ENCODE results near the gene DNAJC2.

DNA sequence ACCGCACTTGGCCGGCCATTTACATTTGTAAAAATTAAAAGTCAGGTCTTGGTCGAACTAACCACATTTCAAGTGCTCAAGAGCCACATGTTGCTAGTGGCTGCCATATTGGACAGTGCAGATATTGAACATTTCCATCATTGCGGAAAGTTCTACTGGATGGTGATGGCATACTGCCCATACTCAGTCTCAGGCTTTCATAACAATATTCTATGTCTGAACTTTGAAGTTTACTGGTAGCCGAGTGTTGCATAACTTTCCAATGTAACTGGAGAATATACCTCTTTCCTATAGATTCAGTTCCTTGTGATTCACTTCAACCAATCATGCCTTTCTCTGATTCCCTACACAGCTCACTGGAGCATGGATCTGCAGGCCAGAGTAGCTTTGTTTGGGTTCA lies 46.6 kb upstream of the DNAJC2 start:
- no peak for TF ChIP-seq EZH2 (IDR thresholded peaks at IDR 0.05; ENCODE audit: low read length, missing control alignments)
- TF ChIP-seq, protein P1, sequence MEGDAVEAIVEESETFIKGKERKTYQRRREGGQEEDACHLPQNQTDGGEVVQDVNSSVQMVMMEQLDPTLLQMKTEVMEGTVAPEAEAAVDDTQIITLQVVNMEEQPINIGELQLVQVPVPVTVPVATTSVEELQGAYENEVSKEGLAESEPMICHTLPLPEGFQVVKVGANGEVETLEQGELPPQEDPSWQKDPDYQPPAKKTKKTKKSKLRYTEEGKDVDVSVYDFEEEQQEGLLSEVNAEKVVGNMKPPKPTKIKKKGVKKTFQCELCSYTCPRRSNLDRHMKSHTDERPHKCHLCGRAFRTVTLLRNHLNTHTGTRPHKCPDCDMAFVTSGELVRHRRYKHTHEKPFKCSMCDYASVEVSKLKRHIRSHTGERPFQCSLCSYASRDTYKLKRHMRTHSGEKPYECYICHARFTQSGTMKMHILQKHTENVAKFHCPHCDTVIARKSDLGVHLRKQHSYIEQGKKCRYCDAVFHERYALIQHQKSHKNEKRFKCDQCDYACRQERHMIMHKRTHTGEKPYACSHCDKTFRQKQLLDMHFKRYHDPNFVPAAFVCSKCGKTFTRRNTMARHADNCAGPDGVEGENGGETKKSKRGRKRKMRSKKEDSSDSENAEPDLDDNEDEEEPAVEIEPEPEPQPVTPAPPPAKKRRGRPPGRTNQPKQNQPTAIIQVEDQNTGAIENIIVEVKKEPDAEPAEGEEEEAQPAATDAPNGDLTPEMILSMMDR (conservative IDR thresholded peaks at IDR 0.05 in 1 of 2, IDR thresholded peaks at IDR 0.05 in 1 of 2; ENCODE audit: low read depth in 1 of 2, low read length in 2 of 2), result no peak

All from fibroblast of lung (primary cell).